HepG2 (cell line): ENCODE results near the gene ARHGAP9. TPM values are rescaled to one million over a fixed set of nuclear protein-coding genes. Genes with fewer than 3 reads are reported as not detected.

Experiments
- ADNP ChIP-seq: sonication (generic); formaldehyde crosslinking; IDR thresholded peaks from 2 replicates; pipeline ENCODE4 v1.4.0; 2020; ENCODE audit warnings: missing genetic modification reagents
- CENPT ChIP-seq: sonication (generic); formaldehyde crosslinking; IDR thresholded peaks from 2 replicates; pipeline ENCODE4 v1.8.0; 2022; ENCODE audit warnings: low read depth, mild to moderate bottlenecking, moderate library complexity, missing genetic modification reagents
- CTCF ChIP-seq: sonication (generic); formaldehyde crosslinking; IDR thresholded peaks from 2 replicates; pipeline ENCODE4 v1.5.0; 2020; ENCODE audit warnings: mild to moderate bottlenecking, missing genetic modification reagents, moderate library complexity
- FOXA1 ChIP-seq, 2 experiments: fragments of 450-650 bp in 1 of 2; sonication (generic) in 1 of 2; formaldehyde crosslinking in 1 of 2; IDR thresholded peaks; 2 replicates each; pipeline versions ENCODE4 v1.4.0 to v1.6.1; 2016 to 2020; ENCODE audit warnings: missing genetic modification reagents in 1 of 2
- FOXO1 ChIP-seq: sonication (generic); formaldehyde crosslinking; IDR thresholded peaks from 2 replicates; pipeline ENCODE4 v1.4.0; 2020; ENCODE audit warnings: missing genetic modification reagents
- FOXP1 ChIP-seq, 2 experiments: fragments of 450-650 bp in 1 of 2; IDR thresholded peaks; 2 replicates each; pipeline ENCODE4 v1.6.1; 2017 to 2018; ENCODE audit warnings: antibody characterized with exemption in 1 of 2
- HMGXB4 ChIP-seq, 2 experiments: sonication (generic) in 1 of 2; formaldehyde crosslinking in 1 of 2; IDR thresholded peaks; 2 replicates each; pipeline versions ENCODE4 v1.4.0 to v1.6.1; 2018 to 2020; ENCODE audit warnings: missing genetic modification reagents in 2 of 2, borderline replicate concordance in 1 of 2, low read depth in 1 of 2, mild to moderate bottlenecking in 1 of 2, missing biosample characterization in 1 of 2
- LCORL ChIP-seq, 2 experiments: fragments of 450-650 bp in 1 of 2; sonication (generic) in 1 of 2; formaldehyde crosslinking in 1 of 2; IDR thresholded peaks; 2 replicates each; pipeline versions ENCODE4 v1.5.0 to v1.6.1; 2017 to 2020; ENCODE audit warnings: antibody characterized with exemption in 1 of 2, missing genetic modification reagents in 1 of 2
- NAIF1 ChIP-seq: sonication (generic); formaldehyde crosslinking; IDR thresholded peaks from 2 replicates; pipeline ENCODE4 v1.5.0; 2020; ENCODE audit warnings: mild to moderate bottlenecking, missing genetic modification reagents, borderline replicate concordance
- PCBP1 ChIP-seq: fragments of 200-400 bp; formaldehyde crosslinking; IDR thresholded peaks from 2 replicates; pipeline ENCODE4 v1.6.1; 2017; ENCODE audit warnings: mild to moderate bottlenecking, low read depth, low read length, borderline replicate concordance
- POLR2AphosphoS2 ChIP-seq: IDR thresholded peaks from 2 replicates; pipeline ENCODE4 v1.6.1; 2011; ENCODE audit warnings: low read depth, low read length, improper control_type of control experiment
- RBAK ChIP-seq: sonication (generic); formaldehyde crosslinking; IDR thresholded peaks from 2 replicates; pipeline ENCODE4 v1.5.1; 2020; ENCODE audit warnings: mild to moderate bottlenecking, missing genetic modification reagents
- SOX6 ChIP-seq, 2 experiments: fragments of 450-650 bp in 1 of 2; sonication (generic) in 1 of 2; formaldehyde crosslinking in 1 of 2; IDR thresholded peaks; 2 replicates each; pipeline versions ENCODE4 v1.4.0 to v1.6.1; 2017 to 2020; ENCODE audit warnings: antibody characterized with exemption in 1 of 2, mild to moderate bottlenecking in 1 of 2, missing genetic modification reagents in 1 of 2
- TMF1 ChIP-seq: sonication (generic); formaldehyde crosslinking; IDR thresholded peaks from 2 replicates; pipeline ENCODE4 v1.8.1; 2022; ENCODE audit warnings: low read depth, missing genetic modification reagents
- ZNF263 ChIP-seq: sonication (generic); formaldehyde crosslinking; IDR thresholded peaks from 2 replicates; pipeline ENCODE4 v1.4.0; 2020; ENCODE audit warnings: missing genetic modification reagents
- ZNF713 ChIP-seq: sonication (generic); formaldehyde crosslinking; IDR thresholded peaks from 2 replicates; pipeline ENCODE4 v1.4.0; 2020; ENCODE audit warnings: mild to moderate bottlenecking, missing genetic modification reagents
- polyA plus RNA-seq, 8 experiments: library from polyadenylated mRNA; depleted of rRNA in 3 of 8; stranded (reverse) in 7 of 8; unstranded in 1 of 8; fragments of >200 nt; fragmentation: Illumina TruSeq in 4 of 8; extraction: Trizol in 4 of 8; gene quantifications; 2 replicates each; pipeline versions ENCODE4 v1.2.1 to v1.2.3, GENCODE V29; 2011 to 2016; ENCODE audit warnings: low read depth in 4 of 8, missing spikeins in 1 of 8, mixed read lengths in 1 of 8; ENCODE audit not compliant: insufficient read depth in 1 of 8
- total RNA-seq, 5 experiments: library from RNA; depleted of rRNA; stranded (reverse); fragments of >200 nt; fragmentation: Illumina TruSeq; extraction: Trizol; gene quantifications; 2 replicates each; pipeline ENCODE4 v1.2.3, GENCODE V29; 2016; ENCODE audit warnings: low read depth in 1 of 5
- TF ChIP-seq, protein P1 (sequence below): sonication (generic); formaldehyde crosslinking; IDR thresholded peaks from 2 replicates; pipeline ENCODE4 v1.4.0; 2020; ENCODE audit warnings: missing genetic modification reagents, borderline replicate concordance
- TF ChIP-seq, protein P2 (sequence below): sonication (generic); formaldehyde crosslinking; IDR thresholded peaks from 2 replicates; pipeline ENCODE4 v1.4.0; 2020; ENCODE audit warnings: missing genetic modification reagents

The ARHGAP9 gene
- total and polyA plus RNA-seq, 2 of the 13 experiments (the other 11 are each of a cell fraction or from before 2014, with no cell fraction given) = 0.18 to 1.2 TPM

GRCh38 chr12:57462251-57462911 lies 17.3 kb downstream of the ARHGAP9 start (continued):
- peak; percentile 78 to 84 for TF ChIP-seq HMGXB4 (CRISPR knock-in tag; IDR thresholded peaks at IDR 0.05; ENCODE audit: borderline replicate concordance in 1 of 2, low read depth in 1 of 2)
- TF ChIP-seq SOX6 (IDR thresholded peaks at IDR 0.05) = no peak
- peak; percentile 55 for TF ChIP-seq SOX6 (CRISPR knock-in tag; IDR thresholded peaks at IDR 0.05)
- no peak for TF ChIP-seq NAIF1 (CRISPR knock-in tag)
- TF ChIP-seq PCBP1 = 0 out of 2 replicates have a peak, but pooled peaks have one; percentile 51
- TF ChIP-seq FOXP1 (IDR thresholded peaks at IDR 0.05) = no peak
- TF ChIP-seq FOXP1 (CRISPR knock-in tag; IDR thresholded peaks at IDR 0.05) = no peak
- TF ChIP-seq RBAK = no peak
- TF ChIP-seq POLR2AphosphoS2 = no peak
- TF ChIP-seq FOXA1 (IDR thresholded peaks at IDR 0.05) = no peak
- peak; percentile 73 for TF ChIP-seq FOXA1 (CRISPR knock-in tag; IDR thresholded peaks at IDR 0.05)
- TF ChIP-seq ADNP (CRISPR knock-in tag) = no peak
- TF ChIP-seq ZNF263 (CRISPR knock-in tag) = peak; percentile 92
- TF ChIP-seq, protein P1, sequence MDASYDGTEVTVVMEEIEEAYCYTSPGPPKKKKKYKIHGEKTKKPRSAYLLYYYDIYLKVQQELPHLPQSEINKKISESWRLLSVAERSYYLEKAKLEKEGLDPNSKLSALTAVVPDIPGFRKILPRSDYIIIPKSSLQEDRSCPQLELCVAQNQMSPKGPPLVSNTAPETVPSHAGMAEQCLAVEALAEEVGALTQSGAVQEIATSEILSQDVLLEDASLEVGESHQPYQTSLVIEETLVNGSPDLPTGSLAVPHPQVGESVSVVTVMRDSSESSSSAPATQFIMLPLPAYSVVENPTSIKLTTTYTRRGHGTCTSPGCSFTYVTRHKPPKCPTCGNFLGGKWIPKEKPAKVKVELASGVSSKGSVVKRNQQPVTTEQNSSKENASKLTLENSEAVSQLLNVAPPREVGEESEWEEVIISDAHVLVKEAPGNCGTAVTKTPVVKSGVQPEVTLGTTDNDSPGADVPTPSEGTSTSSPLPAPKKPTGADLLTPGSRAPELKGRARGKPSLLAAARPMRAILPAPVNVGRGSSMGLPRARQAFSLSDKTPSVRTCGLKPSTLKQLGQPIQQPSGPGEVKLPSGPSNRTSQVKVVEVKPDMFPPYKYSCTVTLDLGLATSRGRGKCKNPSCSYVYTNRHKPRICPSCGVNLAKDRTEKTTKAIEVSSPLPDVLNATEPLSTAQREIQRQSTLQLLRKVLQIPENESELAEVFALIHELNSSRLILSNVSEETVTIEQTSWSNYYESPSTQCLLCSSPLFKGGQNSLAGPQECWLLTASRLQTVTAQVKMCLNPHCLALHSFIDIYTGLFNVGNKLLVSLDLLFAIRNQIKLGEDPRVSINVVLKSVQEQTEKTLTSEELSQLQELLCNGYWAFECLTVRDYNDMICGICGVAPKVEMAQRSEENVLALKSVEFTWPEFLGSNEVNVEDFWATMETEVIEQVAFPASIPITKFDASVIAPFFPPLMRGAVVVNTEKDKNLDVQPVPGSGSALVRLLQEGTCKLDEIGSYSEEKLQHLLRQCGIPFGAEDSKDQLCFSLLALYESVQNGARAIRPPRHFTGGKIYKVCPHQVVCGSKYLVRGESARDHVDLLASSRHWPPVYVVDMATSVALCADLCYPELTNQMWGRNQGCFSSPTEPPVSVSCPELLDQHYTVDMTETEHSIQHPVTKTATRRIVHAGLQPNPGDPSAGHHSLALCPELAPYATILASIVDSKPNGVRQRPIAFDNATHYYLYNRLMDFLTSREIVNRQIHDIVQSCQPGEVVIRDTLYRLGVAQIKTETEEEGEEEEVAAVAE (CRISPR knock-in tag) = peak; percentile 69
- TF ChIP-seq TMF1 = no peak
- TF ChIP-seq FOXO1 = peak; percentile 45; the same call in 1 of the 2 replicates
- TF ChIP-seq ZNF713 (CRISPR knock-in tag) = no peak
- TF ChIP-seq CTCF (CRISPR knock-in tag) = peak; percentile 96
- TF ChIP-seq, protein P2, sequence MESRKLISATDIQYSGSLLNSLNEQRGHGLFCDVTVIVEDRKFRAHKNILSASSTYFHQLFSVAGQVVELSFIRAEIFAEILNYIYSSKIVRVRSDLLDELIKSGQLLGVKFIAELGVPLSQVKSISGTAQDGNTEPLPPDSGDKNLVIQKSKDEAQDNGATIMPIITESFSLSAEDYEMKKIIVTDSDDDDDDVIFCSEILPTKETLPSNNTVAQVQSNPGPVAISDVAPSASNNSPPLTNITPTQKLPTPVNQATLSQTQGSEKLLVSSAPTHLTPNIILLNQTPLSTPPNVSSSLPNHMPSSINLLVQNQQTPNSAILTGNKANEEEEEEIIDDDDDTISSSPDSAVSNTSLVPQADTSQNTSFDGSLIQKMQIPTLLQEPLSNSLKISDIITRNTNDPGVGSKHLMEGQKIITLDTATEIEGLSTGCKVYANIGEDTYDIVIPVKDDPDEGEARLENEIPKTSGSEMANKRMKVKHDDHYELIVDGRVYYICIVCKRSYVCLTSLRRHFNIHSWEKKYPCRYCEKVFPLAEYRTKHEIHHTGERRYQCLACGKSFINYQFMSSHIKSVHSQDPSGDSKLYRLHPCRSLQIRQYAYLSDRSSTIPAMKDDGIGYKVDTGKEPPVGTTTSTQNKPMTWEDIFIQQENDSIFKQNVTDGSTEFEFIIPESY (CRISPR knock-in tag) = 0 out of 2 replicates have a peak, but pooled peaks have one; percentile 24
- TF ChIP-seq LCORL (IDR thresholded peaks at IDR 0.05) = no peak
- peak; percentile 45; the same call in 1 of the 2 replicates for TF ChIP-seq LCORL (CRISPR knock-in tag; IDR thresholded peaks at IDR 0.05)
- TF ChIP-seq CENPT = no peak
